ENCODE measurements around the gene SPOCK2.

The SPOCK2 gene

GRCh38 chr10:72025832-72026231 lies 62.5 kb downstream of the SPOCK2 start:
- DNase-seq, result no peak

GRCh38 chr10:72025400-72025799 lies 63.0 kb downstream of the SPOCK2 start:
- no peak for DNase-seq

GRCh38 chr10:72024596-72024995 lies 63.8 kb downstream of the SPOCK2 start:
- no peak for DNase-seq

- no peak for DNase-seq
Observed at GRCh38 chr10:72022228-72022627, 66.1 kb downstream of the SPOCK2 start.

GRCh38 chr10:72020914-72021809 lies 67.2 kb downstream of the SPOCK2 start:
- DNase-seq, result no peak

- no peak for DNase-seq
Observed at GRCh38 chr10:72019085-72019876, 69.1 kb downstream of the SPOCK2 start.

- DNase-seq, result no peak
Observed at GRCh38 chr10:72016608-72017300, 71.6 kb downstream of the SPOCK2 start.

- no peak for DNase-seq
Observed at GRCh38 chr10:72015841-72016240, 72.5 kb downstream of the SPOCK2 start.

- no peak for DNase-seq
Observed at GRCh38 chr10:72014785-72015480, 73.4 kb downstream of the SPOCK2 start.

GRCh38 chr10:72014197-72014596 lies 74.2 kb downstream of the SPOCK2 start:
- DNase-seq, result no peak

GRCh38 chr10:72013202-72013945 lies 75.0 kb downstream of the SPOCK2 start:
- DNase-seq, result no peak

- no peak for DNase-seq
Observed at GRCh38 chr10:72012796-72013195, 75.6 kb downstream of the SPOCK2 start.

- no peak for DNase-seq
Observed at GRCh38 chr10:72011976-72012512, 76.3 kb downstream of the SPOCK2 start.

- DNase-seq, result no peak
Observed at GRCh38 chr10:72011468-72011867, 76.9 kb downstream of the SPOCK2 start.

- no peak for DNase-seq
Observed at GRCh38 chr10:72011016-72011415, 77.3 kb downstream of the SPOCK2 start.

GRCh38 chr10:72010234-72010973 lies 77.9 kb downstream of the SPOCK2 start:
- DNase-seq, result no peak

GRCh38 chr10:72009425-72010081 lies 78.8 kb downstream of the SPOCK2 start:
- DNase-seq, result peak; percentile 85

- DNase-seq, result no peak
Observed at GRCh38 chr10:72009051-72009424, 79.3 kb downstream of the SPOCK2 start.
